GM12878 (cell line): ENCODE measurements around the gene PIGQ. TPM values are rescaled to one million over a fixed set of nuclear protein-coding genes. Genes with fewer than 3 reads are reported as not detected.

Source experiments
- ATAC-seq: fragments of 200-7000 bp; cut with Tn5 transposase; 3 replicates; pipeline ENCODE4 v1.9.1; 2020; ENCODE audit warnings: mild to moderate bottlenecking, moderate library complexity
- BruUV-seq: library from RNA; stranded (reverse); fragments of 400-500 nt; replicated peaks from 2 replicates; lab custom pipeline; 2021; lab: Mats Ljungman, UMichigan
- CTCF ChIA-PET: fragments of 300-600 bp; sonication (Branson Sonifier 250); formaldehyde crosslinking; extraction: SDS; loops from one replicate; lab custom pipeline; 2021; ENCODE audit warnings: inconsistent platforms; lab: Yijun Ruan, JAX
- POLR2A ChIA-PET: fragments of 350-600 bp; formaldehyde crosslinking; extraction: SDS; loops from one replicate; lab custom pipeline; 2021; ENCODE audit warnings: inconsistent platforms; lab: Charles Lee
- RAD21 ChIA-PET: fragments of 300-600 bp; sonication (Branson Sonifier 250); formaldehyde crosslinking; loops from one replicate; lab custom pipeline; 2023; ENCODE audit warnings: antibody characterized with exemption; ENCODE audit not compliant: unreplicated experiment; lab: Charles Lee
- SMC1A ChIA-PET: fragments of 300-600 bp; sonication (Branson Sonifier 250); formaldehyde crosslinking; loops from one replicate; lab custom pipeline; 2023; ENCODE audit not compliant: unreplicated experiment, uncharacterized antibody; lab: Charles Lee
- DNase-seq: peaks from one replicate; pipeline ENCODE4 v3.0.0-alpha.2; 2011; ENCODE audit warnings: low read depth, low spot score
- FAIRE-seq: peaks from 3 replicates; lab custom pipeline; 2011; peaks lifted over from hg19 to GRCh38; lab: Jason Lieb, UNC
- H2AFZ ChIP-seq: 2 replicates; pipeline ENCODE4 v1.6.0; 2011; ENCODE audit warnings: low read depth, low read length, control low read depth; ENCODE audit not compliant: control insufficient read depth
- H3K27ac ChIP-seq: 2 replicates; pipeline ENCODE4 v1.5.1; 2011; ENCODE audit warnings: control low read depth; ENCODE audit not compliant: control insufficient read depth, insufficient read depth
- H3K27me3 ChIP-seq, 2 experiments: replicated peaks in 1 of 2; 2 replicates each; pipeline versions ENCODE4 v1.6.0 to v1.6.1; 2011; ENCODE audit warnings: low read length in 1 of 2; ENCODE audit not compliant: control insufficient read depth in 2 of 2, insufficient read depth in 2 of 2
- H3K36me3 ChIP-seq, 2 experiments: 2 replicates each; pipeline ENCODE4 v1.5.1; 2011; ENCODE audit warnings: low read length in 1 of 2; ENCODE audit not compliant: control insufficient read depth in 2 of 2, insufficient read depth in 2 of 2
- H3K4me1 ChIP-seq: 2 replicates; pipeline ENCODE4 v1.6.1; 2011; ENCODE audit warnings: mild to moderate bottlenecking, low read length, moderate library complexity, mixed read lengths; ENCODE audit not compliant: control insufficient read depth, insufficient read depth
- H3K4me2 ChIP-seq: 2 replicates; pipeline ENCODE4 v1.6.0; 2011; ENCODE audit warnings: control low read depth; ENCODE audit not compliant: control insufficient read depth, insufficient read depth
- H3K4me3 ChIP-seq: fragments of 200-600 bp; sonication (generic); 2 replicates; pipeline ENCODE4 v1.5.1; 2016
- H3K79me2 ChIP-seq: 2 replicates; pipeline ENCODE4 v1.6.0; 2011; ENCODE audit warnings: low read length; ENCODE audit not compliant: control insufficient read depth, insufficient read depth
- H3K9ac ChIP-seq: 2 replicates; pipeline ENCODE4 v1.8.0; 2011; ENCODE audit warnings: low read length, control low read depth, mixed read lengths; ENCODE audit not compliant: control insufficient read depth, insufficient read depth
- H3K9me3 ChIP-seq: replicated peaks from 3 replicates; pipeline ENCODE4 v1.5.1; 2011; ENCODE audit warnings: mild to moderate bottlenecking, low read length; ENCODE audit not compliant: control insufficient read depth, insufficient read depth
- H4K20me1 ChIP-seq: 2 replicates; pipeline ENCODE4 v1.6.0; 2011; ENCODE audit not compliant: control insufficient read depth, insufficient read depth
- BACH1 ChIP-seq: fragments of 450-650 bp; IDR thresholded peaks from 2 replicates; pipeline ENCODE4 v1.6.1; 2017; ENCODE audit warnings: mild to moderate bottlenecking, borderline replicate concordance
- HCFC1 ChIP-seq: fragments of 150-350 bp; IDR thresholded peaks from 2 replicates; pipeline ENCODE4 v1.6.1; 2014; ENCODE audit warnings: low read length
- MXI1 ChIP-seq: fragments of 150-350 bp; IDR thresholded peaks from 2 replicates; pipeline ENCODE4 v1.6.1; 2011; ENCODE audit warnings: low read depth, mild to moderate bottlenecking, inconsistent platforms, low read length, improper control_type of control experiment
- POLR2A ChIP-seq: IDR thresholded peaks from 2 replicates; pipeline ENCODE4 v1.6.1; 2011; ENCODE audit warnings: low read depth, mild to moderate bottlenecking, low read length
- SMAD1 ChIP-seq: fragments of 450-650 bp; IDR thresholded peaks from 2 replicates; pipeline ENCODE4 v1.6.1; 2018; ENCODE audit warnings: mild to moderate bottlenecking, low read depth; ENCODE audit not compliant: partially characterized antibody
- TAF1 ChIP-seq: IDR thresholded peaks from 2 replicates; pipeline ENCODE4 v1.6.1; 2011; ENCODE audit warnings: mild to moderate bottlenecking, low read depth, low read length, borderline replicate concordance
- TBL1XR1 ChIP-seq: IDR thresholded peaks from 2 replicates; pipeline ENCODE4 v1.6.1; 2012; ENCODE audit warnings: low read depth, low read length, improper control_type of control experiment
- ZNF622 ChIP-seq: fragments of 450-650 bp; IDR thresholded peaks from 2 replicates; pipeline ENCODE4 v1.6.1; 2017; ENCODE audit warnings: mild to moderate bottlenecking, inconsistent platforms
- WGBS: methylation state at CpG from one replicate; pipeline ENCODE4 v1.1.6; 2016; ENCODE audit warnings: low lambda C conversion rate; ENCODE audit not compliant: insufficient replicate concordance, insufficient coverage; ENCODE audit errors: missing lambda C conversion rate; 5-methylcytosine and 5-hydroxymethylcytosine counted together
- in situ Hi-C: fragments of 300-500 bp; cut with MboI; formaldehyde crosslinking; loops from 9 replicates; pipeline ENCODE4 v1.14.3; 2018; ENCODE audit warnings: mixed read lengths
- intact Hi-C: fragments of 100-400 bp; cut with micrococcal nuclease; formaldehyde crosslinking; loops from one replicate; pipeline ENCODE4 v1.14.2; 2022; ENCODE audit not compliant: unreplicated experiment
- polyA plus RNA-seq, 11 experiments: library from polyadenylated mRNA; depleted of rRNA in 4 of 11; unstranded in 6 of 11; stranded (reverse) in 5 of 11; fragments of >200 nt; fragmentation: Nextera tagmentation in 4 of 11; fragmentation: Illumina TruSeq in 1 of 11; extraction: Ambion mirVana in 4 of 11; extraction: Trizol in 1 of 11; gene quantifications; 1 replicate in 1 of 11; 2 replicates in 10 of 11; pipeline versions ENCODE4 v1.2.1 to v1.2.3, GENCODE V29; 2011 to 2016; ENCODE audit warnings: inconsistent platforms in 2 of 11, missing spikeins in 2 of 11, low read depth in 1 of 11
- total RNA-seq, 4 experiments: library from RNA; depleted of rRNA in 3 of 4; stranded (reverse); fragments of >200 nt in 3 of 4; fragmentation: Illumina TruSeq in 1 of 4; extraction: Trizol in 1 of 4; gene quantifications; 2 replicates each; pipeline versions ENCODE4 v1.2.1 to v1.2.3, GENCODE V29; 2013 to 2021

PIGQ gene
- total and polyA plus RNA-seq, 10 of the 15 experiments (the other 5 are each of a cell fraction or from before 2014, with no cell fraction given), result 1.8 to 31.3 (median 17.5) TPM; not detected in 1

DNA sequence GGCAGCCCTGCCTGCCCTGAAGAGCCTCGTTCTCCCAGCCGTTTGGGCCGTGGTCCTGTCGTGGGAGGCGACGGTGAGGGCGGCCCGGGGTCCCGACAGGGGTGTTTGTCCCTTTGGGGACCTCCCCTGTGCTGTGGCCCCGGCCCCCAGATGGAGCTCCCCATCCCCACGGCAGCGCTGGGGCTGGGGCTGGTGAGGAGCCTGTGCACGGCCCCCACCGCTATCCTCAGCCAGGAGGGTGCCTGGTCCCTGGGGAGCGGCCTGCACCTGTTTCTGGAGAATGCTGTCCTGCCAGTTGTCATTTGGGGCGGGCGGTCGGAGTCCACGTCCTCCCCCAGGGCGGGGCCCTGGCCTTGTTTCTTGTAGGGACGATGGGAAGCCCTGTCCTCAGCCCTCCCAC, 35.6 kb upstream of the PIGQ start:
- FAIRE-seq, result no peak
- Histone ChIP-seq H3K27me3 (no peaks in the 10 kb centered on the region), H3K4me2 (no peak overlapping the region), H3K79me2 (peaks cover 31% of the 10 kb centered on the region), H3K9me3 (no peaks in the 10 kb centered on the region), H3K27ac (no peak overlapping the region), H2AFZ (no peak overlapping the region), H3K4me3 (no peak overlapping the region), H3K9ac (no peak overlapping the region), H3K36me3 (peaks cover 0 to 24% of the 10 kb centered on the region in 2 experiments; a peak in 3 of 4 replicates), H3K4me1 (peaks cover 5% of the 10 kb centered on the region; the same call in 1 of the 2 replicates), H4K20me1 (no peaks in the 10 kb centered on the region)
- ChIA-PET RAD21 (no interaction called here), POLR2A (no interaction called here), SMC1A (interaction anchor here (0.6 kb wide), 1 partner anchor 103 kb away, joined by 3 read pairs; no protein-coding TSS in a partner anchor), CTCF (no interaction called here)
- 90% methylated on average over 18 of the region's 21 CpGs for WGBS
- BruUV-seq, result no TSS peak
- intact Hi-C loops, result no loop called here
- no peak for TF ChIP-seq TAF1
- TF ChIP-seq HCFC1, result no peak
- no peak for TF ChIP-seq SMAD1
- no peak for TF ChIP-seq TBL1XR1
- TF ChIP-seq ZNF622, result no peak
- no peak for TF ChIP-seq MXI1
- ATAC-seq, result no peak
- in situ Hi-C loops, result loop anchor here (5.0 kb wide), 1 partner anchor 33 kb away; the partner anchor contains the start of genes NHLRC4 and PIGQ
- no peak for DNase-seq

DNA sequence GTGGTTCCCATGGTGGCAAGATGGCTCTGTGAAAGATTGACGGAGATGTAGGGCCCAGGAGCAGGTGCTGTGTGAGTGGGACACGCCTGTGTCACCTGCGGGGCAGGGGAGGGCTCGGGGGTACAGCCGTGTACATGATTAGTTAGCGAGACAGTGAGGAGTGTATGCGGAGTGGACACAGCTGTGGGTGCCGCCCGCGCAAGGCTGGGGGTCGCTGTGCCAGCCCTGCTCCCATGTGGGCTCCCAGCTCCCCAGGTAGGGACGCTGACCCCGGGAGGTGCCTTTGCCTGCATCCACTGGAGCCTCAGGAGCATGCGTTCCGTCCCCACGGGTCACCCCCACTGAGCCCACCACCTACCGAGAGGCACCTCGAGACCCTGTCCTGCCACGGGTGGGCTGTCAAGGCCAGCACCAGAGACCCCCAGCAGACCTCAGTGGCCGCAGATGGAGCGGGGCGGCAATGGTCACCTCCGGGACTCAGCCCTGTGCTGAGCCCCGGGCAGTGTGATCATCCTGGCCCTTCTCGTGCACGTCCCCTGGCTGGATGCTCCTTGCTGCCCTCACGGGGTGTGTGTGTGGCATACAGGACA, 34.8 kb upstream of the PIGQ start:
- no peaks in the 10 kb centered on the region for H3K9me3 ChIP-seq
- no peak for TF ChIP-seq BACH1
- TF ChIP-seq POLR2A, result peak; percentile 30; the same call in 1 of the 2 replicates
- POLR2A ChIA-PET, result no interaction called here
- H3K36me3 ChIP-seq, result peaks cover 0 to 23% of the 10 kb centered on the region in 2 experiments; a peak in 3 of 4 replicates
- SMC1A ChIA-PET, result no interaction called here
- intact Hi-C loops, result no loop called here
- FAIRE-seq (no peak), DNase-seq (no peak), ATAC-seq (no peak)
- no peak overlapping the region for H3K4me3 ChIP-seq
- H3K4me1 ChIP-seq, result no peaks in the 10 kb centered on the region
- H2AFZ ChIP-seq, result no peak overlapping the region
- H3K27ac ChIP-seq, result no peak overlapping the region
- WGBS, result 95% methylated on average over 27 of the region's 27 CpGs
- H3K79me2 ChIP-seq, result peaks cover 23% of the 10 kb centered on the region
- RAD21 ChIA-PET, result no interaction called here
- no peak overlapping the region for H3K4me2 ChIP-seq
- CTCF ChIA-PET, result no interaction called here
- no peaks in the 10 kb centered on the region for H3K27me3 ChIP-seq
- H4K20me1 ChIP-seq, result no peaks in the 10 kb centered on the region
- in situ Hi-C loops, result loop anchor here (5.0 kb wide), 1 partner anchor 32 kb away; the partner anchor contains the start of genes NHLRC4 and PIGQ
- no peak overlapping the region for H3K9ac ChIP-seq
- BruUV-seq, result no TSS peak
